H1 (cell line): ENCODE results near the gene SESN3. TPM values are rescaled to one million over a fixed set of nuclear protein-coding genes. Genes with fewer than 3 reads are reported as not detected.

Experiments
- CTCF ChIA-PET: fragments of 300-600 bp; sonication (Branson Sonifier 250); formaldehyde crosslinking; loops from one replicate; lab custom pipeline; 2021; ENCODE audit not compliant: partially characterized antibody; lab: Charles Lee
- POLR2A ChIA-PET: fragments of 300-600 bp; sonication (Branson Sonifier 250); formaldehyde crosslinking; loops from one replicate; lab custom pipeline; 2021; ENCODE audit warnings: inconsistent platforms; ENCODE audit not compliant: partially characterized antibody; lab: Charles Lee
- DNase-seq, 2 experiments: peaks; one replicate each; pipeline versions ENCODE4 v3.0.0 to v3.0.0-alpha.2; 2010 to 2022; ENCODE audit warnings: low spot score in 2 of 2, low read depth in 1 of 2, mixed read lengths in 1 of 2
- FAIRE-seq: peaks from 2 replicates; lab custom pipeline; 2011; peaks lifted over from hg19 to GRCh38; lab: Jason Lieb, UNC
- H2AFZ ChIP-seq: 2 replicates; pipeline ENCODE4 v1.8.1; 2012; ENCODE audit warnings: low read length, inconsistent platforms
- H2AK5ac ChIP-seq: 2 replicates; pipeline ENCODE4 v1.6.1; 2013; ENCODE audit warnings: low read depth, low read length
- H2BK120ac ChIP-seq: replicated peaks from 2 replicates; pipeline ENCODE3; 2013; ENCODE audit warnings: low read depth, low read length, inconsistent platforms
- H2BK12ac ChIP-seq: 2 replicates; pipeline ENCODE4 v1.6.1; 2013; ENCODE audit warnings: low read depth, low read length
- H2BK15ac ChIP-seq: 2 replicates; pipeline ENCODE4 v1.6.1; 2013; ENCODE audit warnings: low read length
- H2BK20ac ChIP-seq: 2 replicates; pipeline ENCODE4 v1.6.1; 2013; ENCODE audit warnings: low read length
- H2BK5ac ChIP-seq: 2 replicates; pipeline ENCODE4 v1.6.1; 2013; ENCODE audit warnings: low read depth, low read length
- H3K14ac ChIP-seq: 2 replicates; pipeline ENCODE4 v1.6.1; 2013; ENCODE audit warnings: inconsistent platforms; ENCODE audit not compliant: insufficient read length
- H3K18ac ChIP-seq: 2 replicates; pipeline ENCODE4 v1.6.1; 2013; ENCODE audit warnings: low read length; ENCODE audit errors: extremely low read depth
- H3K23ac ChIP-seq: 2 replicates; pipeline ENCODE4 v1.6.1; 2013; ENCODE audit warnings: inconsistent platforms; ENCODE audit not compliant: insufficient read length
- H3K23me2 ChIP-seq: 2 replicates; pipeline ENCODE4 v1.6.1; 2013; ENCODE audit warnings: low read depth, low read length
- H3K27ac ChIP-seq: 2 replicates; pipeline ENCODE4 v1.6.1; 2011; ENCODE audit warnings: low read depth, low read length, inconsistent platforms
- H3K27me3 ChIP-seq, 4 experiments: replicated peaks in 1 of 4; 1 replicate in 1 of 4; 2 replicates in 3 of 4; pipeline versions ENCODE4 v1.6.1 to v1.8.1; 2011 to 2013; ENCODE audit warnings: low read length in 3 of 4, mild to moderate bottlenecking in 3 of 4, inconsistent platforms in 2 of 4, mixed read lengths in 2 of 4, moderate library complexity in 1 of 4; ENCODE audit not compliant: control insufficient read depth in 3 of 4, insufficient read depth in 3 of 4; ENCODE audit errors: extremely low read depth in 1 of 4
- H3K36me3 ChIP-seq, 4 experiments: 2 replicates each; pipeline versions ENCODE4 v1.6.1 to v1.8.1; 2011 to 2013; ENCODE audit warnings: mild to moderate bottlenecking in 4 of 4, low read length in 3 of 4, moderate library complexity in 2 of 4, control low read depth in 1 of 4, inconsistent platforms in 1 of 4; ENCODE audit not compliant: insufficient read depth in 4 of 4, control insufficient read depth in 2 of 4
- H3K4ac ChIP-seq: replicated peaks from 2 replicates; pipeline ENCODE3; 2013; ENCODE audit warnings: low read length, low read depth, mixed read lengths, inconsistent platforms; ENCODE audit not compliant: insufficient read length
- H3K4me1 ChIP-seq, 4 experiments: replicated peaks in 1 of 4; 1 replicate in 1 of 4; 2 replicates in 3 of 4; pipeline versions ENCODE4 v1.6.1 to v1.8.1; 2011 to 2013; ENCODE audit warnings: low read length in 3 of 4, inconsistent platforms in 2 of 4, mixed read lengths in 1 of 4; ENCODE audit not compliant: insufficient read depth in 4 of 4, control insufficient read depth in 3 of 4
- H3K4me2 ChIP-seq, 2 experiments: 2 replicates each; pipeline versions ENCODE4 v1.6.1 to v1.8.1; 2011 to 2013; ENCODE audit warnings: low read depth in 2 of 2, low read length in 2 of 2, control low read depth in 1 of 2, inconsistent platforms in 1 of 2, mild to moderate bottlenecking in 1 of 2; ENCODE audit not compliant: insufficient read depth in 1 of 2
- H3K4me3 ChIP-seq, 4 experiments: fragments of 200-600, 300-600 bp in 1 of 4; sonication (generic), shearing (Covaris generic), sonication (Bioruptor Twin) in 1 of 4; 2 replicates each; pipeline versions ENCODE4 v1.5.1 to v1.8.1; 2011 to 2016; ENCODE audit warnings: low read length in 4 of 4, low read depth in 3 of 4, control low read depth in 2 of 4, inconsistent platforms in 2 of 4, mild to moderate bottlenecking in 2 of 4, mixed read lengths in 1 of 4, moderate library complexity in 1 of 4; ENCODE audit not compliant: insufficient read depth in 2 of 4; ENCODE audit errors: extremely low read depth in 1 of 4
- H3K56ac ChIP-seq: replicated peaks from 2 replicates; pipeline ENCODE3; 2013; ENCODE audit warnings: low read depth, mild to moderate bottlenecking, mixed read lengths, low read length, inconsistent platforms; ENCODE audit not compliant: insufficient read length
- H3K79me1 ChIP-seq: 2 replicates; pipeline ENCODE4 v1.6.1; 2013; ENCODE audit warnings: low read depth, low read length, control low read depth
- H3K79me2 ChIP-seq, 2 experiments: 2 replicates each; pipeline versions ENCODE4 v1.6.1 to v1.8.1; 2012 to 2013; ENCODE audit warnings: low read length in 2 of 2, mild to moderate bottlenecking in 2 of 2, inconsistent platforms in 1 of 2; ENCODE audit not compliant: insufficient read depth in 2 of 2, control insufficient read depth in 1 of 2
- H3K9ac ChIP-seq, 4 experiments: replicated peaks in 1 of 4; 1 replicate in 1 of 4; 2 replicates in 3 of 4; pipeline versions ENCODE4 v1.6.1 to v1.8.1; 2011 to 2013; ENCODE audit warnings: low read depth in 3 of 4, low read length in 3 of 4, control low read depth in 2 of 4, mild to moderate bottlenecking in 2 of 4, moderate library complexity in 2 of 4, inconsistent platforms in 1 of 4; ENCODE audit errors: extremely low read depth in 1 of 4
- H3K9me3 ChIP-seq, 2 experiments: 2 replicates each; pipeline versions ENCODE4 v1.6.1 to v1.8.1; 2012 to 2013; ENCODE audit warnings: mild to moderate bottlenecking in 2 of 2, moderate library complexity in 2 of 2, control low read depth in 1 of 2, inconsistent platforms in 1 of 2, low read depth in 1 of 2, low read length in 1 of 2, mixed read lengths in 1 of 2; ENCODE audit not compliant: insufficient read depth in 2 of 2
- H4K20me1 ChIP-seq, 2 experiments: replicated peaks in 1 of 2; 2 replicates each; pipeline versions ENCODE3 to v1.8.1; 2011 to 2013; ENCODE audit warnings: inconsistent platforms in 2 of 2, low read length in 2 of 2, mild to moderate bottlenecking in 1 of 2; ENCODE audit not compliant: insufficient read depth in 2 of 2, control insufficient read depth in 1 of 2
- H4K5ac ChIP-seq: 2 replicates; pipeline ENCODE4 v1.6.1; 2013; ENCODE audit warnings: low read length, low read depth, mixed read lengths, inconsistent platforms; ENCODE audit not compliant: insufficient read length
- H4K8ac ChIP-seq: 2 replicates; pipeline ENCODE4 v1.8.0; 2013; ENCODE audit warnings: mild to moderate bottlenecking, moderate library complexity, low read length, inconsistent platforms; ENCODE audit not compliant: insufficient read depth; ENCODE audit errors: extremely low read depth
- H4K91ac ChIP-seq: replicated peaks from 2 replicates; pipeline ENCODE3; 2013; ENCODE audit warnings: low read length, mixed read lengths, inconsistent platforms; ENCODE audit not compliant: insufficient read length
- BRCA1 ChIP-seq: IDR thresholded peaks from 2 replicates; pipeline ENCODE4 v1.6.1; 2012; ENCODE audit warnings: low read depth, low read length, improper control_type of control experiment
- EGR1 ChIP-seq: IDR thresholded peaks from 2 replicates; pipeline ENCODE4 v1.6.1; 2011; ENCODE audit warnings: low read depth, low read length, borderline replicate concordance
- RXRA ChIP-seq: IDR thresholded peaks from 2 replicates; pipeline ENCODE4 v1.6.1; 2011; ENCODE audit warnings: low read depth, mild to moderate bottlenecking, low read length, moderate library complexity; ENCODE audit not compliant: insufficient read depth
- SAP30 ChIP-seq: fragments of 300-600 bp; sonication (generic); IDR thresholded peaks from 2 replicates; pipeline ENCODE4 v1.7.1; 2012; ENCODE audit warnings: low read length, moderate library complexity, mild to moderate bottlenecking, inconsistent platforms; ENCODE audit not compliant: insufficient read depth, insufficient replicate concordance
- SIX5 ChIP-seq: IDR thresholded peaks from 2 replicates; pipeline ENCODE4 v1.6.1; 2011; ENCODE audit warnings: mild to moderate bottlenecking, low read depth, low read length
- SP2 ChIP-seq: IDR thresholded peaks from 2 replicates; pipeline ENCODE4 v1.6.1; 2012; ENCODE audit warnings: mild to moderate bottlenecking, low read length, inconsistent platforms
- WGBS, 2 experiments: shearing (Covaris generic) in 1 of 2; methylation state at CpG; one replicate each; pipeline versions ENCODE4 v1.1.6 to v1.1.7; 2013 to 2015; ENCODE audit warnings: low lambda C conversion rate in 2 of 2, mixed read lengths in 2 of 2, inconsistent platforms in 1 of 2, low coverage in 1 of 2, missing lambda C conversion rate in 1 of 2; ENCODE audit not compliant: insufficient replicate concordance in 2 of 2, insufficient coverage in 1 of 2, insufficient read length in 1 of 2; ENCODE audit errors: extremely low coverage in 1 of 2, missing lambda C conversion rate in 1 of 2; 5-methylcytosine and 5-hydroxymethylcytosine counted together
- polyA plus RNA-seq, 7 experiments: library from polyadenylated mRNA; depleted of rRNA in 3 of 7; stranded (reverse) in 5 of 7; unstranded in 2 of 7; fragments of >200 nt in 5 of 7; fragments of 200-250 nt in 2 of 7; gene quantifications; 1 replicate in 5 of 7; 2 replicates in 1 of 7; 4 replicates in 1 of 7; pipeline versions ENCODE4 v1.2.1 to v1.2.3, GENCODE V29; 2011 to 2013; ENCODE audit warnings: missing spikeins in 2 of 7, mixed read lengths in 2 of 7
- total RNA-seq: library from RNA; stranded (reverse); fragmentation: NEBNext Ultra II Directional; extraction: Animal tissue kit (Norgen Biotek cat#: 25700); gene quantifications from 2 replicates; pipeline ENCODE4 v1.2.1, GENCODE V29; 2021

The SESN3 gene
- total and polyA plus RNA-seq, 2 of the 8 experiments (the other 6 are each of a cell fraction or from before 2014, with no cell fraction given): 10.2 to 31.1 TPM

GRCh38 chr11:95132956-95133355 is 98.0 kb downstream of the SESN3 start:
- DNase-seq: no peak
- H2AFZ ChIP-seq: no peak overlapping the region
- no peaks in the 10 kb centered on the region for H3K9me3 ChIP-seq
- no peaks in the 10 kb centered on the region for H3K36me3 ChIP-seq
- no peak overlapping the region for H3K14ac ChIP-seq
- H3K27me3 ChIP-seq: no peaks in the 10 kb centered on the region
- no peak overlapping the region for H3K23ac ChIP-seq
- H3K79me2 ChIP-seq: no peaks in the 10 kb centered on the region
- H3K9ac ChIP-seq: no peak overlapping the region
- POLR2A ChIA-PET: no interaction called here
- H3K4me1 ChIP-seq: no peaks in the 10 kb centered on the region
- H3K23me2 ChIP-seq: no peaks in the 10 kb centered on the region
- H2BK120ac ChIP-seq: no peak overlapping the region
- peaks cover 0 to 2% of the 10 kb centered on the region in 2 experiments for H4K20me1 ChIP-seq
- whole genome bisulfite sequencing, 2 experiments: 80% methylated on average over 2 of the region's 2 CpGs; no CpG with 5 or more reads in 1 of the 2 experiments
- no peak overlapping the region for H3K4me2 ChIP-seq
- H2BK12ac ChIP-seq: no peak overlapping the region
- CTCF ChIA-PET: interaction anchor here (1.2 to 2.0 kb wide), 3 partner anchors 12 to 42 kb away, joined by 3 to 5 read pairs (median 3); no protein-coding TSS in a partner anchor
- no peak overlapping the region for H2BK15ac ChIP-seq
- no peak overlapping the region for H3K27ac ChIP-seq
- no peak overlapping the region for H3K18ac ChIP-seq
- H4K91ac ChIP-seq: no peak overlapping the region
- no peak overlapping the region for H2BK20ac ChIP-seq
- H4K8ac ChIP-seq: no peak overlapping the region
- H3K79me1 ChIP-seq: no peaks in the 10 kb centered on the region
- H3K4me3 ChIP-seq: no peak overlapping the region
- no peak overlapping the region for H3K56ac ChIP-seq
- FAIRE-seq: no peak
- H2BK5ac ChIP-seq: no peak overlapping the region
- H3K4ac ChIP-seq: no peak overlapping the region
- no peak overlapping the region for H2AK5ac ChIP-seq
- H4K5ac ChIP-seq: no peak overlapping the region
- no peak for TF ChIP-seq EGR1
- TF ChIP-seq BRCA1: no peak
- TF ChIP-seq RXRA: no peak
- TF ChIP-seq SAP30: no peak
- no peak for TF ChIP-seq SIX5
- TF ChIP-seq SP2: no peak
